HG03159 (cell line): Measurements from ENCODE around the gene FOXP1.

Experiments
- ATAC-seq: cut with Tn5 transposase; IDR thresholded peaks from one replicate; pipeline ENCODE4 v1.9.1; 2021; ENCODE audit warnings: mild to moderate bottlenecking, moderate library complexity; ENCODE audit not compliant: unreplicated experiment

FOXP1 gene

GRCh38 chr3:71316066-71316777 is 267.3 kb downstream of the FOXP1 start:
- no peak for ATAC-seq

- ATAC-seq: no peak
Measured at GRCh38 chr3:71315431-71315830, 268.1 kb downstream of the FOXP1 start.

GRCh38 chr3:71313844-71314243 is 269.7 kb downstream of the FOXP1 start:
- ATAC-seq: no peak

DNA sequence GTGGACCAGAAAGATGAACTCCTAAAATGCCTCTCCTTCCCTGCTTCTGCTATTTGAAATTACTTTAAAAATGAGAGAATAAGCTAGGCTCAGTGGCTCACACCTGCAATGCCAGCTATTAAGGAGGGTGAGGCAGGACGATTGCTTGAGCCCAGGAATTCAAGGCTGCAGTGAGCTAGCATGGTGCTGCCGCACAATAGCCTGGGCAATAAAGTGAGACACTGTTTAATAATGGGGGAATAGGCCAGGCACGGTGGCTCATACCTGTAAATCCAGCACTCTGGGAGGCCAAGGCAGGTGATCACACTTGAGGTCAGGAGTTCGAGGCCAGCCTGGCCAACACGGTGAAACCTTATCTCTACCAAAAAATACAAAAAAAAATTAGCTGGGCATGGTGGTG is 271.1 kb downstream of the FOXP1 start:
- ATAC-seq: no peak

DNA sequence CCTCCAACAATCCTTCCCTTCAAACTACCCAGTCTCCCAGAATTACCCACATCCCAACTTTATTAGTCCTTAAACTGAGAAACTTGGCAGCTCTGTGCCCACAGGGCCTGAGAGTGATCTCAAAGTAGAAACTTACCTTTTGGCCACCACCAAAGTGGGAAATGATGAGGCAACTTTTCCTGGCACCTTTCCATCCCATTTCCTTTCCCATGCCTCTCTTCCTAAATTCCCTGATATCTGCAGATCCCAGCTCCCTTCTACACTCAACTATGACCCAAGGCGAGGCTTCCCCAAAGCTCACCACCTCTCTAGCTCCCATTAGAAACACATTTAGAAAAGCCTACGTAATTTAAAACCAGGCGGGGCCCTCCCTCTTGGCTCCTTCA is 271.9 kb downstream of the FOXP1 start:
- ATAC-seq: no peak

DNA sequence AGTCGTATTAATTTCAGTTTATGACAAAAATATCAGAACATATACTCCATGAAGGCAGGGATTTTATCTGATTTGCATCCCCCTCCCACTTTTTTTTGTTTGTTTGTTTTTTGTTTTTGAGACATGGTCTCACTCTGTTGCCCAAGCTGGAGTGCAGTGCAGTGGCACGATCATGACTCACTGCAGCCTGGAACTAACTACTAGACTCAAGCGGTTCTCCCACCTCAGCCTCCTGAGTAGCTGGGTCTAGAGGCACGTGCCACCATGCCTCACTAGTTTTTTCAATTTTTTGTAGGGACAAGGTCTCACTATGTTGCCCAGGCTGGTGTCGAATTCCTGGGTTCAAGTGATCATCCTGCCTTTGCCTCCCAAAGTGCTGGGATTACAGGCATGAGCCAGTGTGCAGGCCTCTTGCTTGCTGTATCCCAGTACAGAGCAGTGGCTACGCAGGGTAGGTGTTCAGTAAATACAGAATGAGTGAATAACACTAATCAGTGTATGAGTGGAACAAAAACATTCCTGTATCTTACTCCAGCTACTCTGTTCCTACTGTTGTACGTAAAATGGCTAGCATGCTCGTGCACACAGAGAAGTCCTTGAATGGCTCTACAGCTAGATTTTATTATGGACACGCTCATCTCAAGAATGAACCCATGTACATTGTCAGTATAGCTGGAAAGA is 272.4 kb downstream of the FOXP1 start:
- ATAC-seq: no peak

- no peak for ATAC-seq
Measured at GRCh38 chr3:71310359-71310979, 273.1 kb downstream of the FOXP1 start.

GRCh38 chr3:71309886-71310285 is 273.6 kb downstream of the FOXP1 start:
- no peak for ATAC-seq

DNA sequence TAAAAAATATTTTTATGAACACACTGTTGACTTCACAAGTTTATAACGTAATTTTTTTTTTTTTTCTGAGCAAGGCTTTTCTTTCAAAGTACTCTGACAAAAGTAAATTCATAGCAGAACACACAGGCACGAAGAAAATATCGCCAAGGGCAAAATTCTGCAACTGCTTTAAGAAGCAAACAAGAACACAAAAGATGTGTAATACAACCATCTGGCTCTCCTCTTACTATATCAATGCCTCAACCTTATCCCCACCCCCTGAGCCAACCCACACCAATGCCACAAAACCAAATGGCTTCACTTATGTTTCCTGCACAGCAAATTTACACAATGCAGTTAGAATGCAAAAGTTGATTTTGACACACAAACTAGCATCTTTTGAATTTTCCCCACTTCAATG is 274.2 kb downstream of the FOXP1 start:
- ATAC-seq: no peak

- no peak for ATAC-seq
Measured at GRCh38 chr3:71308836-71309235, 274.7 kb downstream of the FOXP1 start.

DNA sequence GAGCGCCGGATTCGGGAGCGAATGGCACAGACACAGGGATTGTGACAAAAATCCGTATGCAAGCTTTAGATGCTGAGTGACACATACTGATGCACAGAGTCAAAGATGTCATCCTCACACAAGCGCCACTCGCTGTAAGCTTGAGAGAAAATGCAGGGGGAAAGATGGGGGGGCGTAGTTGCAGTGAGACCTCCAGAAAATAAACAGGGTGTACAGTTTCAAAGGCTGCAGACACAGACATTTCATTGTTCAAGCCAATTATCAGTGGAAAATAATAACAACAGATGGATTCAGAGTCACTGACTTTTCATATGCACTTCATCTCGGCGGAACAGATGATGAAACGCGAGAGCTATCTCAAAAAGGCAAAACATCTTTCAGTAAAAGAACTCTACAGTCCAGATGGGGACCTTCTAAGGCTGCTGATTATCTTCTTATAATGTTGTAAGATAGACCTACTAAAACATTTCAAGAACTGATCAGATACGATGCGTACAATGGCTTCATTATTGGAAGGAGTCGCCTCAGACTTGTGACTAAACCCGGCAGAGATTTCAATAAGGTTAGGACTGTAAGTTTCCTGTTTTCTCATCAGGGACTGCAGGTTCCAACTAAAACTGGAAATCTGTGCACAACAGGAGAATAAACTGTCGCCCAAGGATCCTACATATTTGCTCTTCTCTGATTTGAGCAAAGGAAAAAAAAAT is 275.4 kb downstream of the FOXP1 start:
- no peak for ATAC-seq

- ATAC-seq: no peak
Measured at GRCh38 chr3:71305231-71306206, 278.0 kb downstream of the FOXP1 start.

- ATAC-seq: no peak
Measured at GRCh38 chr3:71304684-71305083, 278.8 kb downstream of the FOXP1 start.

- ATAC-seq: no peak
Measured at GRCh38 chr3:71304247-71304646, 279.3 kb downstream of the FOXP1 start.

GRCh38 chr3:71303627-71304200 is 279.8 kb downstream of the FOXP1 start:
- ATAC-seq: no peak

DNA sequence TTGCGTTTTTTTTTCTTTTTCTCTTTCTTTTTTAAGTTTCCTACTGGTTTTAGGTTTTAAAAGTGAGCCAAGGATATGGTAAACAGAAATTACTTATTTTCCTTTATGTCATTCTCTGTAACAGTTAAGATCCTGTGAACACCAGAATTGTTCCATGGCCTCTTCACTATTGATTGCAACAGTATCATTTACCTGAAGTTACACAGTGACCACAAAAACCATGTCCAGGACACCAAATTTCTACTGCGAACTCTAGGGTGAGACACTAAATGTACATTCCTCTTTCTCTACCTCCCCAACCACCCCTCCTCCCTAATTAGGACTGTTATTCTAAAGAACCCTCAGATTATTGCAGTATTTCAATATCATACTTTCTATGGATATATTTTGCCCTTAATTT is 280.9 kb downstream of the FOXP1 start:
- ATAC-seq: no peak

DNA sequence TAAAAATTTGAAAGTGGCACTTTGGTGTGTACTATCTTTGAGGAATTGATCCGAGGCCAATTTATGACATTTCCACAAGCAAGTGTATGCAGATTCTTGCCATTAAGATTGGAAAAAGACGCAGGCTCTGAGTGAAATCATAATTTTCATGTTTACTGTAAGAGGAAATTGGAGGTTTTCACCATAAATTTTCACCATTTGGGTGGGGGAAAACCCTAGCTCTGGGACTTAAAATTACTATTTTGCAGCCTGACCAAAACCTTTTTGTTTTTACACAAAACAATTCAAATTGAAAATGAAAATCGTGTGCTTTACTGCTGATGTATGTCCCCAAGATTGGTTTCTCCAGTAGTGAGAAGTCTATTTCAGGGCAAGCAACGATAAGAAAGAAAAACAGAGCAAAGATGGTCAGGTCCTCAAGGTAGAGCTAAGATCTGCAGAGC is 282.6 kb downstream of the FOXP1 start:
- ATAC-seq: no peak

DNA sequence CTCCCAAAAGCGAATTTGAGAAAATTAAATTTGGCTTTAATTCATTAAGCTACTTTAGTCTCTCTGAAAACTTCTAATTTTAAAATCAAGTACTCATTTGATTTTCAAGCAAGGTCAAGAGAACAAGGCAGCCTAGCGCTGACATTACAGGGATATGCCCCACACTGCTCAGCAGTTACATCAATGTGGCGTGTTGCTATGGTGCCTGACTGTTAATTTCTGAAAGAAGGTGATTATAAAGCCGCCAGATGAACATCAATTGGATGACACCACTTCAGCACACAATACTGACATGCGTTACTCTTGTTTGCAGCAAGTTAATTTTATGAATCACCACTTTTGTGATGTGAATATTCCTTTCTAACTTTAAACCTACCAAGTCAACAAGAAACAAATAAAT is 284.4 kb downstream of the FOXP1 start:
- no peak for ATAC-seq

DNA sequence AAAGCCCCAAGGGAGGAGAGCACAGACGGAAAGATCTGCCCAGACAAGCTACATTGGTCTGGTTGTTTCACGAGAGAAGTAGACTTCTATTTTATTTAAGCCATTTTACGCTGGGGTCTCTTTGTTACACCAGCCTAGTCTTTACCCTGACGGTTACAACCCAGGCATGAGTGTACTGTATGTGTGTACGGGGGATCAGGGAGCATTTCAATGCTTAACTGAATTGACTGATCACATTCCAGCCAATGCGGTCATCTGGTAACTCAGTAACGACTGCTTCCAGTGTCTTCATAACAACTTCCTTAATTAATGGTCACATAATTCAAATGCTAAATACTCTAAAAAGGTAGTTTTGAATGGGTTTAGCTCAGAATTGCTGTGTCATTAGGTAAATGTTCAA is 288.6 kb downstream of the FOXP1 start:
- ATAC-seq: no peak

DNA sequence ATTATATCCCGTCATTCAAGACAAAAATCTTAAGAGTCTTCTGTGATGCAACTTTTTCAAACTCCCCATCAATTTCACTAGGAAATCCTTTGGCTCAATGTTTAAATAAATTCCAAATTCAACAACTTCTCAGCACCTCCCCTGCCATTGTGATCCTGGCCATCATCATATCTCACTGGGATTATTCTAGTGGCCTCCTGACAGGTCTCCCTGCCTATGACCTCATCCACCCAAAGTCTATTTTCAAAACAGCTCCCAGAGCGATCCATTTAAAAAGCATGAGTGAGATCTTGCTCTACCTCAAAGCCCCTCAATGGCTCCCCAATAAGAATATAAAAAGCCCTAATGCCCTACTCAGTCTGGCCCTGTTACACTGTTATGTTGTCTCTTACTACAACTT is 293.2 kb downstream of the FOXP1 start:
- no peak for ATAC-seq
